Stimulated activated CD8-positive, alpha-beta memory T cell treated with anti-CD3 and anti-CD28 coated beads, Interleukin-15, amount 100 ng/mL, for 4 hours (primary cell): ENCODE results near the gene BCL2L1.

ENCODE experiments used
- DNase-seq, 2 donors: peaks; one replicate each; pipeline ENCODE4 v3.0.0-alpha.2; 2020; ENCODE audit warnings: low read depth in 2 of 2

Gene BCL2L1

GRCh38 chr20:31693402-31693801, 29.3 kb downstream of the BCL2L1 start:
- DNase-seq = no peak

GRCh38 chr20:31691646-31692275, 30.9 kb downstream of the BCL2L1 start:
- DNase-seq = no peak

DNA sequence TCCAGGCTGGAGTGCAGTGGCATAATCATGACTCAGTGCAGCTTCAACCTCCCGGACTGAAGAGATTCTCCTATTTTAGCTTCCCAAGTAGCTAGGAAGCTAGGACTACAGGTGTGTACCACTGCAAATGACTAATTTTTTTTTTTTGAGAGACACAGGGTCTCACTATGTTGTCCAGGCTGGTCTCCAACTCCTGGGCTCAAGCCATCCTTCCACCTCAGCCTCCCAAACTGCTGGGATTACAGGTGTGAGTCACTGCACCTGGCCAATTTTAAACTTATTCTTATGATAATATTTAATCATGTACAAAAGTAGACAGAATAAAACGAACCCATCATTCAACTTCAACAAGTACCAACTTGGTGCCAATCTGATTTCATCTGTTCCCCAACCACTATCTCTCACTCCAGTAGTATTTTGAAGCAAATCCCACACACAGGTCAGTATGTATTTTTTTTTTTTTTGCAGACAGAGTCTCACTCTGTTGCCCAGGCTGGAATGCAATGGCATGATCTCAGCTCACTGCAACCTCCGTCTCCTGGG, 32.5 kb downstream of the BCL2L1 start:
- DNase-seq = no peak

- DNase-seq = no peak
These were observed 33.5 kb downstream of the BCL2L1 start for GRCh38 chr20:31689141-31689540.

- DNase-seq = no peak
These were observed 34.9 kb downstream of the BCL2L1 start for GRCh38 chr20:31687777-31688176.

DNA sequence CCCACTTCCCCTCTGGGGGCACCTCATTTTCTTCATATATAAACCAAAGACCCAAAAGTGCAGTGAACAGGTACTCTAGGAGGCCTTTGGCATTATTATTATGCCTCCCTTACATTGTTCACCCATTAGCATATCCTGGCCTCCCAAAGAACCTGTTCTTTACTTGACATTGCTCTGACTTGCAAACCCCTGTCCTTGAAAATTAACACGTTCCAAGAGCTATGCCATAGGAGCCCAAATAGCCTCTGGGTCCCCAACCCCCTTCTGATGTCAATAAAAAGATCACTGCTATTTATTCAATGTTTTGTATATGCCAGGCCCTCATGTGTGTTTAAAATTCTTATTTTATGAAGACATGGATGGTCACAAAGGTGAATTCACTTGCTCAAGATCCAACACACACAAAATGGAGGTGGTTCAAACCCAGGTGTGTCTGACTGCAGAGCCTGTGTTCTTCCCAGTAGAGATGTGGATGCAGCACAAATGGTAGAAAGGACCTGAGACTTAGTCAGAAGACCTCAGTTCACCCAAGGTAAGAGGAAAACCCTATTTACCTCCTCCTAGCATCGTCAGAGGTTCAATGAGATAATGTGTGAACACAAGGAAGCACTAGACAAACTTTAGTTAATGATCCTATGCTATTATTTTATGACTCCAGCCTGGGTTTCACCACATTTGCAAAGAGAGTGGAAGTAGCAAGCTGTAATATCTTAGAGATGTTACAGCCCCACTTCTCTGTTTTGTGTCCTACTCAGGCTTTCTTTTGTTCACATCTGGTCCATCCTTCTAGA, 36.6 kb downstream of the BCL2L1 start:
- no peak for DNase-seq

GRCh38 chr20:31684153-31685015, 38.3 kb downstream of the BCL2L1 start:
- DNase-seq = no peak

GRCh38 chr20:31682927-31683326, 39.7 kb downstream of the BCL2L1 start:
- DNase-seq = no peak

DNA sequence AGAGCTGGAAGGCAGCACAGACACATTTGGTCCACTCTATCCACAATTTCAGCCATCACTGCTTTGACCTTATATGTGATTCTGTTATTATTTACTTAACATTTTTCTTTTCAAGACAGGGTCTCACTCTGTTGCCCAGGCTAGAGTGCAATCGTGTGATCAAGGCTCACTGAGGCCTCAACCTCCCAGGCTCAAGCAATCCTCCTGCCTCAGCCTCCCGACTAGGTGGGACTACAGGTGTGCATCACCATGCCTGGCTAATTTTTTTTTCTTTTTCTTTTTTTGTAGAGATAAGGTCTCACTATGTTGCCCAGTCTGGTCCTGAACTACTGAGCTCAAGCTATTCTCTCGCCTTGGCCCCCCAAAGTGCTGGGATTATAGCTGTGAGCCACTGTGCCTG, 40.3 kb downstream of the BCL2L1 start:
- DNase-seq = no peak

DNA sequence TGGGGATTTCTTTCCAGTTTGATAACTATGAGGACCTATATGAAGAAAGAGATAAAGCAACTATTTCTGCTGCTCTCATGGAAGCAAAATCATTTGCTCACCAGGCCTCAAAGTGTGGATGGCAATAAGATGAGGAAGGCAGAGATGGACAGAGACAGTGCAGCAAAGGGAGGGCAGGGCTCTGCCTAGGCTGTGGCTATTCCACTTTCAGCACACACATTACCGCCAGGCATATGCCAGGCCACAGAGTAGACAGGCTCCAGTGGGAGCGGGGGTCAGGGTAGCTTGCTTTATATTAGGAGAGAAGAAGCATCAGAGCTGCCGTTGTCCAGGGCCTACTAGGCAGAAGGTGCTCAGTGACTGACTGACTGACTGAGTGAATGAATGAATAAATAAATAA, 40.9 kb downstream of the BCL2L1 start:
- DNase-seq = no peak

DNA sequence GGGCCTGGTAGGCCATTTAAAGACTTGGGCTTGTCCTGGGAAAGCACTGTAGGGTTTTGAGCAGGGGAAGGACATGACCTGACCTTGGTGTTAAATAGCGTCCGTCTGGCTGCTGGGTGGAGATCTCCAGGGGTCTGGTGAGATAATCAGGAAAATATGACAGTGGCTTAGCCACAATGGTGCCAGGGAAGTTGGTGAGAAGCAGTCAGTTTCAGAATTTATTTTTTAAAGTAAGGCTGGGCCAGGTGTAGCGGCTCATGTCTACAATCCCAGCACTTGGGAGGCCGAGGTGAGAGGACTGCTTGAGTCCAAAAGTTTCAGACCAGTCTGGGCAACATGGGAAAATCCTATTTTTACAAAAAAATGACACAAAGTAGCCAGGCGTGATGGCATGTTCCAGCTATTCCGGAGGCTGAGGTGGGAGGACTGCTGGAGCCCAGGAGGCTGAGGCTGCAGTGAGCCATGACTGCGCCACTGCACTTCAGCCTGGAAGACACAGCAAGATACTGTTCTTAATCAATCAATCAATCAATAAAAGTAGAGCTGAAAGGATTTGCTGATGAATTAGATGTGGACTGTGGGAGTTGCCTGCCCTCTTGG, 41.4 kb downstream of the BCL2L1 start:
- DNase-seq = no peak

DNA sequence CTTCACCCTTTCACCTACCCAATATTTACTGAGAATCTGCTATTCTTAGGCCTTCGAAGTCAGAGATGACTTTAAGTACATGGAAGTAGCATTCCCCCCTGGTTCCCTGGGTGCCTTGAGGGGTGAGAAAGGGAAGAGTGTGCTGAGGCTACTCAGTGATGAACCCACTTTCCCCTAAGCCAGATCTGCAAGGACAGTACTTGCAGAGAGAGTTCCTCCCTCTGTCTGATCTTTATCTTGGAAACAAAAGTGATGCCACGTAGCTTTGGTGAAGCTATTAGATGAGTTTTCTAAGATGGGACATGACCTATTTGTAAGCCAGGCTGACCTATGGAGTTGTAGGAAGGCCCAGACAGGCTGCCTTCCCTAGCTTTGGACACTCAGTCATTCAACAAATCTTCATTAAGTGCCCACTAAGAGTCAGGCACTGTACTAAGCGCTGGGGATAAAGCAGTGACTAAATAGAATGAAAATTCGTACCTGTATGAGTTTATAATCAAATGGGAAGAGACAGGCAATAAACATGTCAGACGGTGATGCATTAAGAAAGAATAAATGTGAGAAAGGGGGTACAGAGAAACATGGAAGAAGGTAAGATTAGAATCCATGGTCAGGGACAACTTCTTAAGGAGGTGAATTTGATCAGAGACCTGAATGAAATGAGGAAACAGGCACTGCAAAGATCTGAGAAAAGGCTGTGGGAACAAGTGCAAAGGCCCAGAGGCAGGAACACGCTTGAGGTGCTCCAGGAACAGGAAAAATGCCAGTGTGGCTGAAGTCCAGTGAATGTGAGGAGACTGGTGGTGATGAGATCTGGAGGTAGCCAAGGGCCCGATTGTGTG, 42.2 kb downstream of the BCL2L1 start:
- no peak for DNase-seq

DNA sequence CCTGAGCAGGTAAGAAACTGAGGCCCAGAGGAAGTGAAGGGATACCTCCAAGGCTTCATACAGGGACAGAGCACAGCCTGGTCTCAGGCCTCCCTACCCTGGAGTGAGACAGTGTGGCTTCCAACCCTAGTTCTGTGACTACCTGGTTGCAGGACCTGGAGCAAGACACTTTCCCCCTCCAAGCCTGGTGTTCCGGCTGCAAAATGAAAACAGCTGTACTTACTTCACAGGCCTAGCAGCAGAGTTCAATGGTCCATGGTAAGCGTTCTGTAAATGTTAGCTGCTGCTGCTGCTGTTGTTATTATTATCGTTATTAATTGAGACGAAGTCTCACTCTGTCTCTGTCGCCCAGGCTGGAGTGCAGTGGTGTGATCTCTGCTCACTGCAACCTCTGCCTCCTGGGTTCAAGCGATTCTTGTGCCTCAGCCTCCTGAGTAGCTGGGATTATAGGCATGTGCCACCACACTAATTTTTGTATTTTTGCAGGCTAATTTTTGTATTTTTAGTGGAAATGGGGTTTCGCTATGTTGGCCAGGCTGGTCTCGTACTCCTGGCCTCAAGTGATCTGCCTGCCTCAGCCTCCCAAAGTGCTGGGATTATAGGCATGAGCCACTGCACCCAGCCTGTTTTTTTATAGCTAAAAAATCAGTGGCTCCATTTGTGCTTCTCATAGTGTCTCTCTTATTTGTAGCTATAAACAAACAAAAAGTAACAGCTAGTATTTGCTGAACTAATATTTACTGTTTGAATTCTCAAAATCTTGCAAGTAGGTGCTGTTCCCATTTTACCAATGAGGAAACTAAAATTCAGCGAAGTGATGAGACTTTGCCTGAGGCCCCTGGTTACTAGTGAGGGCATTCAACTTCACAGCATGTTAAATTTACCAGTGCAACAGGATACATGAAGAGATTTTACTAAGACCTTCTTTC, 43.0 kb downstream of the BCL2L1 start:
- DNase-seq = no peak

GRCh38 chr20:31678389-31679356, 44.0 kb downstream of the BCL2L1 start:
- DNase-seq = no peak

GRCh38 chr20:31677553-31678260, 45.0 kb downstream of the BCL2L1 start:
- DNase-seq = no peak

DNA sequence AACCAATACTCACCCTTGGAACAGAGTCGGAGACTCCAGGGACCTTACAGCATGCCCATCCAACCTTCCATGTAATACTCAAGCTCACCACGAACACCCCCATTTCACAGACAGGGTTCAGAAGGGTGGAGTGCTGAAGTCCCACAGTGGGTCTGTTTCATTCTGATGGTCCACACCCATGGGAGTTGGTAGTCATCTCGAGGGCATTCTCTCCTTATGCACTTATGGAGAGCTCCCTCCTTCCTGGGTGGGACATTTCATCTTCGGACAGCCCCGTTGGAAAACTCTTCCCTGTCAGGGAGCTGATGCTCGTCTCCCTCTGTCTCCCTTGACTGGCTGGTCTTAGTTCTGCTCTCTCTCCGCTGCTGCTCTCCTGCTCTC, 46.1 kb downstream of the BCL2L1 start:
- no peak for DNase-seq

GRCh38 chr20:31675828-31676608, 46.6 kb downstream of the BCL2L1 start:
- peak; percentile 34 to 63 for DNase-seq
